SK-N-SH (cell line): Measurements from ENCODE around the gene RAPGEF4. TPM values are rescaled to one million over a fixed set of nuclear protein-coding genes. Genes with fewer than 3 reads are reported as not detected.
A peak's percentile ranks its signal among the peaks of the same experiment; 100 is the strongest.

Experiments
- CTCF ChIA-PET: fragments of 300-600, 350-600 bp; formaldehyde crosslinking; extraction: SDS; loops from one replicate; lab custom pipeline; 2021; lab: Yijun Ruan, JAX
- POLR2A ChIA-PET: fragments of 350-600 bp; sonication (Branson Sonifier 250); formaldehyde crosslinking; extraction: SDS; loops from one replicate; lab custom pipeline; 2020; ENCODE audit warnings: antibody characterized with exemption, inconsistent platforms; lab: Yijun Ruan, JAX
- DNase-seq: peaks from one replicate; pipeline ENCODE4 v3.0.0; 2012
- H2AFZ ChIP-seq: fragments of 200-600 bp; sonication (generic); 2 replicates; pipeline ENCODE4 v1.8.1; 2016; ENCODE audit warnings: antibody characterized with exemption, mild to moderate bottlenecking, low read depth
- H3F3A ChIP-seq: fragments of 200-600 bp; sonication (generic); replicated peaks from 2 replicates; pipeline ENCODE3; 2016; ENCODE audit warnings: antibody characterized with exemption, mild to moderate bottlenecking; ENCODE audit not compliant: insufficient read depth
- H3K27ac ChIP-seq, 2 experiments: fragments of 200-500 bp in 1 of 2; fragments of 200-600 bp in 1 of 2; sonication (Bioruptor generic) in 1 of 2; sonication (generic), shearing (Covaris generic) in 1 of 2; 2 replicates each; pipeline versions ENCODE4 v1.5.1 to v1.6.1; 2014 to 2016; ENCODE audit warnings: low read depth in 2 of 2, inconsistent platforms in 1 of 2, low read length in 1 of 2, mild to moderate bottlenecking in 1 of 2, mixed read lengths in 1 of 2
- H3K27me3 ChIP-seq: fragments of 200-600 bp; sonication (generic), shearing (Covaris generic); 2 replicates; pipeline ENCODE4 v1.6.1; 2016; ENCODE audit warnings: mixed run types; ENCODE audit not compliant: insufficient read depth
- H3K36me3 ChIP-seq, 2 experiments: fragments of 200-500 bp in 1 of 2; fragments of 200-600 bp in 1 of 2; sonication (Bioruptor generic) in 1 of 2; sonication (generic) in 1 of 2; replicated peaks in 1 of 2; 2 replicates each; pipeline versions ENCODE3 to v1.5.1; 2014 to 2016; ENCODE audit warnings: low read length in 1 of 2, mild to moderate bottlenecking in 1 of 2; ENCODE audit not compliant: insufficient read depth in 2 of 2, control insufficient read depth in 1 of 2
- H3K4me1 ChIP-seq, 2 experiments: fragments of 200-500 bp in 1 of 2; fragments of 200-600 bp in 1 of 2; sonication (Bioruptor generic) in 1 of 2; sonication (generic), shearing (Covaris generic) in 1 of 2; 2 replicates each; pipeline versions ENCODE4 v1.5.1 to v1.6.1; 2014 to 2016; ENCODE audit warnings: low read depth in 1 of 2, low read length in 1 of 2, mixed run types in 1 of 2; ENCODE audit not compliant: insufficient read depth in 2 of 2, control insufficient read depth in 1 of 2
- H3K4me2 ChIP-seq: fragments of 200-600 bp; sonication (generic), shearing (Covaris generic); 2 replicates; pipeline ENCODE4 v1.6.1; 2017; ENCODE audit warnings: mixed run types
- H3K4me3 ChIP-seq, 2 experiments: fragments of 200-500 bp in 1 of 2; fragments of 200-600 bp in 1 of 2; sonication (Bioruptor generic) in 1 of 2; sonication (generic), shearing (Covaris generic) in 1 of 2; 2 replicates each; pipeline versions ENCODE4 v1.5.1 to v1.8.1; 2014 to 2016; ENCODE audit warnings: low read depth in 2 of 2, inconsistent platforms in 1 of 2, low read length in 1 of 2, mild to moderate bottlenecking in 1 of 2, mixed read lengths in 1 of 2, moderate library complexity in 1 of 2
- H3K79me2 ChIP-seq: fragments of 200-600 bp; sonication (generic); 2 replicates; pipeline ENCODE4 v1.8.1; 2017; ENCODE audit warnings: mild to moderate bottlenecking; ENCODE audit not compliant: insufficient read depth
- H3K9ac ChIP-seq: fragments of 200-600 bp; sonication (generic); 2 replicates; pipeline ENCODE4 v1.6.1; 2017; ENCODE audit warnings: mixed run types
- H3K9me2 ChIP-seq: fragments of 200-600 bp; sonication (generic); 2 replicates; pipeline ENCODE4 v1.6.1; 2017; ENCODE audit warnings: mixed run types
- H3K9me3 ChIP-seq: fragments of 200-600 bp; sonication (generic); 2 replicates; pipeline ENCODE4 v1.6.1; 2017; ENCODE audit warnings: mixed run types, mild to moderate bottlenecking, moderate library complexity
- H4K20me1 ChIP-seq: fragments of 200-600 bp; sonication (generic); 2 replicates; pipeline ENCODE4 v1.6.1; 2017; ENCODE audit warnings: mild to moderate bottlenecking, mixed run types; ENCODE audit not compliant: insufficient read depth
- CHD2 ChIP-seq: fragments of 150-350 bp; IDR thresholded peaks from 2 replicates; pipeline ENCODE4 v1.6.1; 2018; ENCODE audit warnings: low read length; ENCODE audit not compliant: partially characterized antibody
- CTCF ChIP-seq: fragments of 200-600 bp; sonication (generic); IDR thresholded peaks from 2 replicates; pipeline ENCODE4 v1.6.1; 2017; ENCODE audit warnings: antibody characterized with exemption, mild to moderate bottlenecking, moderate library complexity
- EZH2phosphoT487 ChIP-seq: fragments of 200-600 bp; sonication (generic); IDR thresholded peaks from 2 replicates; pipeline ENCODE4 v1.6.1; 2017; ENCODE audit warnings: low read depth, mixed run types, mild to moderate bottlenecking, antibody characterized with exemption, moderate library complexity, borderline replicate concordance
- FOSL2 ChIP-seq: IDR thresholded peaks from 2 replicates; pipeline ENCODE4 v1.4.0; 2012; ENCODE audit warnings: low read depth, mild to moderate bottlenecking, moderate library complexity, borderline replicate concordance
- FOXJ3 ChIP-seq: sonication (generic); formaldehyde crosslinking; IDR thresholded peaks from 2 replicates; pipeline ENCODE4 v1.5.1; 2020; ENCODE audit warnings: mild to moderate bottlenecking, missing genetic modification reagents
- FOXM1 ChIP-seq: IDR thresholded peaks from 2 replicates; pipeline ENCODE4 v1.4.0; 2012; ENCODE audit warnings: low read depth, mild to moderate bottlenecking
- GATA2 ChIP-seq: sonication (generic); formaldehyde crosslinking; IDR thresholded peaks from 2 replicates; pipeline ENCODE4 v1.5.0; 2020; ENCODE audit warnings: mild to moderate bottlenecking, missing genetic modification reagents
- MAX ChIP-seq: IDR thresholded peaks from 2 replicates; pipeline ENCODE4 v1.4.0; 2012; ENCODE audit warnings: low read depth
- MXI1 ChIP-seq: IDR thresholded peaks from 2 replicates; pipeline ENCODE4 v1.6.1; 2012; ENCODE audit warnings: mild to moderate bottlenecking, low read depth, low read length, improper control_type of control experiment
- POLR2AphosphoS5 ChIP-seq: IDR thresholded peaks from 2 replicates; pipeline ENCODE4 v1.6.1; 2012; ENCODE audit warnings: low read depth, low read length
- REST ChIP-seq: IDR thresholded peaks from 2 replicates; pipeline ENCODE4 v1.6.1; 2012; ENCODE audit warnings: mild to moderate bottlenecking, low read depth, low read length, moderate library complexity
- RFX5 ChIP-seq: IDR thresholded peaks from 2 replicates; pipeline ENCODE4 v1.6.1; 2012; ENCODE audit warnings: mild to moderate bottlenecking, improper control_type of control experiment, low read length
- SIN3A ChIP-seq: IDR thresholded peaks from 2 replicates; pipeline ENCODE4 v1.6.1; 2012; ENCODE audit warnings: low read depth, mild to moderate bottlenecking, low read length, moderate library complexity, borderline replicate concordance
- TAF1 ChIP-seq: IDR thresholded peaks from 2 replicates; pipeline ENCODE4 v1.6.1; 2012; ENCODE audit warnings: low read depth, mild to moderate bottlenecking, low read length, moderate library complexity, borderline replicate concordance
- WGBS: methylation state at CpG from one replicate; pipeline ENCODE4 v1.1.6; 2017; ENCODE audit warnings: low lambda C conversion rate; 5-methylcytosine and 5-hydroxymethylcytosine counted together
- polyA plus RNA-seq, 3 experiments: library from polyadenylated mRNA; depleted of rRNA; stranded (reverse); fragments of >200 nt; gene quantifications; 2 replicates each; pipeline ENCODE4 v1.2.3, GENCODE V29; 2012

The RAPGEF4 gene
- polyA plus RNA-seq, 1 of the 3 experiments (the other 2 are of a cell fraction): 0.30 TPM

- CTCF ChIA-PET: interaction anchor here (1.2 to 6.9 kb wide), 5 partner anchors 30 to 87 kb away, joined by 3 to 55 read pairs (median 5); no protein-coding TSS in a partner anchor
- Histone ChIP-seq H3K79me2 (no peaks in the 10 kb centered on the region), H3K27me3 (no peaks in the 10 kb centered on the region), H3K4me3 (no peak overlapping the region), H3K9me3 (no peaks in the 10 kb centered on the region), H3K36me3 (no peaks in the 10 kb centered on the region), H3F3A (no peaks in the 10 kb centered on the region), H3K27ac (peak overlapping the region in 1 of 2 experiments; percentile 83; a peak in 2 of 4 replicates), H3K9me2 (no peaks in the 10 kb centered on the region), H3K4me1 (peaks cover 0 to 40% of the 10 kb centered on the region in 2 experiments; a peak in 2 of 4 replicates), H3K9ac (no peak overlapping the region), H2AFZ (no peak overlapping the region), H4K20me1 (no peaks in the 10 kb centered on the region), H3K4me2 (no peak overlapping the region)
- POLR2A ChIA-PET: interaction anchor here (1.1 kb wide), 1 partner anchor 62 kb away, joined by 3 read pairs; no protein-coding TSS in a partner anchor
- TF ChIP-seq FOXM1 (no peak), MXI1 (no peak), TAF1 (no peak), REST (no peak), RFX5 (no peak), FOSL2 (no peak), SIN3A (no peak), CHD2 (no peak), GATA2 (CRISPR knock-in tag) (no peak), FOXJ3 (no peak), EZH2phosphoT487 (no peak), POLR2AphosphoS5 (no peak), MAX (no peak), CTCF (no peak)
- WGBS: 44% methylated on average over 5 of the region's 6 CpGs
- no peak for DNase-seq
These were observed 108.5 kb downstream of the RAPGEF4 start for GRCh38 chr2:172843902-172844715.
